ENCODE measurements around the gene KNCN.

KNCN gene

DNA sequence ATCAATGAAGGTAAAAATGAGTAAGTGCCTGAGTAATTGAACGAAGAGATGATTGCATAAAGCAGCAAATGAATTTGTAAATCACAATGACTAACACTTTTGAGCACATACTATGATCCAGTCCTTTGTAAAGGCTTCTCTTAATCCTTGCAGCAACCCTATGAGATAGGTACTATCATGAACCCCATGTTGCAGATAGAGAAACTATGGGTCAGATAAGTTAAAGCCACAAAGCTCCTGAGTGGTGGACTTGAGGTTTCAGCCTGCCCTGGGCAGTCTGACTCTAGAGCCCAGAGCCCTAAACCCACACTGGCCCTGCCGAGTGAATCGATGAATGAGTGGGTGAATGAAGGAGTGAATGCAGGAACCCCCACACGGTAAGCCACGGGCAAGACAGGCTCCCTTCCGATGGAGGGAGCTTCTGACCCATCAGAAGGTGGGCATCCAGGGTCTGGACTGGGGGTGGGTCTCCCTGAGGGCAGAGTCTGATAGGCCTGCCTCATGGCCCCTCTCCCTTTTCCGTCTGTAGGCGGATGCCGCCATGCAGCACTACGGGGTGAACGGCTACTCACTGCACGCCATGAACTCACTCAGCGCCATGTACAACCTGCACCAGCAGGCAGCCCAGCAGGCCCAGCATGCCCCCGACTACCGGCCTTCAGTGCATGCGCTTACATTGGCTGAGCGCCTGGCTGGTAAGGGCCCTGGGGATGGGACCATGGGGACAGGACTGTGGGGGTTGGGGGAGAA, 44.8 kb downstream of the KNCN start:
- in situ Hi-C loops (cut with MboI; ENCODE audit: low sequenced_read_pairs), result no loop called here

GRCh38 chr1:46503421-46503820, 48.0 kb downstream of the KNCN start:
- in situ Hi-C loops (cut with MboI; ENCODE audit: low sequenced_read_pairs), result no loop called here

DNA sequence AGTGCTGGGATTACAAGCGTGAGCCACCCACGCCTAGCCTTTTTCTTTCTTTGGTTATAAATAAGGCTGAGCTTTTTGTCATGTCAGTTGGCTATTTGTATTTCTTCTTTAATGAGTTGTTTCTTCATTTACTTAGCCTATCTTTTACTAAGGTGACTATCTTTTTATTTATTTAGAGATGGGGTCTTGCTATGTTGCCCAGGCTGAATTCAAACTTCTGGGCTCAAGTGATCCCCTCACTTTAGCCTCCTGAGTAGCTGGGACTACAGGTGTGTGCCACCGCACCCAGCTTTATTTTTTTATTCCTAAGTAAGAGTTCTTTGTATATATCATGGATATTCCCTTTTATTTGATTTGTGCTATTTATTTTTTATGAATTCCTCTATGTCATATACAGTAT, 49.9 kb downstream of the KNCN start:
- in situ Hi-C loops (cut with MboI; ENCODE audit: low sequenced_read_pairs), result no loop called here

GRCh38 chr1:46497665-46498064, 53.8 kb downstream of the KNCN start:
- in situ Hi-C loops (cut with MboI; ENCODE audit: low sequenced_read_pairs), result no loop called here

- in situ Hi-C loops (cut with MboI; ENCODE audit: low sequenced_read_pairs), result no loop called here
These were observed 54.4 kb downstream of the KNCN start for GRCh38 chr1:46497020-46497419.

DNA sequence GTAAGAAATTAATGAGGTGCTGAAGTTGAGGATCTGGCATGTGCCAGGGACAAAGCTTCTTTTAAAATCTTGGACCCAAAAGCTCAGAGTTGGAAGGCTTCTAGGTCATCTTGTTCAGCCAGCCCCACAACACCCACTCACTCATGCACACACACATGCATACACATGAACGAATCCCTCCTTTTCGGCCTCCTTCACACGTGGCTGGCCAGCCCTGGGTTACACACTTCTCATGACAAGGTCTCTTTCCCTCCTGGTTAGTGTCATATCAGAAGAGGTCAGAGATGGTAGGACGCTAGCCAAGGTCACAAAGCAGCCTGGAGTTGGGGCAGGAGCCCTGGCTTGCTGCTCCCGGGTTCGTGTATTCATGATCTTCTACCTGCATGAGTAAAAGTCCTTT, 54.9 kb downstream of the KNCN start:
- in situ Hi-C loops (cut with MboI; ENCODE audit: low sequenced_read_pairs), result no loop called here

- in situ Hi-C loops (cut with MboI; ENCODE audit: low sequenced_read_pairs), result no loop called here
These were observed 55.7 kb downstream of the KNCN start for GRCh38 chr1:46495778-46496177.
